ENCODE results near the gene FOLR2.

DNA sequence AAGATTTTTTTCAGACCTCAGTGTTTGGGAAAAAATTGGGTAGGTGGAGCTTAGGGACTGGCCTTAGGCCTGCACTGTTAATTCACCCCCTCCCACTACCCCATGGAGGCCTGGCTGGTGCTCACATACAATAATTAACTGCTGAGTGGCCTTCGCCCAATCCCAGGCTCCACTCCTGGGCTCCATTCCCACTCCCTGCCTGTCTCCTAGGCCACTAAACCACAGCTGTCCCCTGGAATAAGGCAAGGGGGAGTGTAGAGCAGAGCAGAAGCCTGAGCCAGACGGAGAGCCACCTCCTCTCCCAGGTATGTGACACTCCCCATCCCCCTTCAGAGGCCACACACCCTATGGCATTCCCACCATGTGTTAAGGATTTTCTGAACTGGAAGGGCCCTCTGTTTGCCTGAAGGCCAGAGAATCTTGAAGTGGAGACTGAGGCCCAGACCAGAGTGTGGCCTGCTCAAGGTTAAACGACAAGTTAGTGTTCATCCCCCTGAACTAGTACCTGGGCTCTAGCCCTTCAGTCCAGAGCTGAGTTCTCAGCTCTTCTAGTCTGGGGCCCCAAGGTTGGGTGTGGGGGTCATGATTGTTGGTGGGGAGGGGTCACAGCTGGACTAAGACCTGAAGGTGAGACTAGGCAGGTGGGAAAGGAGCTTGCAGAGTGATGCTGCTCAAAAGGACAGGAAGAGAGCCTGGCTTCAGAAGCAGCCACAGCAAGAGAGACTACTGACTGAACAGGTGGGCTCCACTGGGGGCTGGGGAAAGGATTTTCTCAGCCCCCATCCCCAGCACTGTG, 26.9 kb upstream of the FOLR2 start:
- no peak for TF ChIP-seq CTCF (IDR thresholded peaks at IDR 0.05)
- TF ChIP-seq POLR2A (IDR thresholded peaks at IDR 0.05), result no peak
